Fibroblast of lung (primary cell): ENCODE measurements around the gene RBM7. TPM values are rescaled to one million over a fixed set of nuclear protein-coding genes. Genes with fewer than 3 reads are reported as not detected.
A peak's percentile ranks its signal among the peaks of the same experiment; 100 is the strongest.

Source experiments
- DNase-seq, 2 donors: peaks; one replicate each; pipeline versions ENCODE4 v3.0.0 to v3.0.0-alpha.2; 2010; ENCODE audit warnings: low read depth in 2 of 2
- H2AFZ ChIP-seq: 2 replicates; pipeline ENCODE4 v1.5.1; 2012; ENCODE audit warnings: low read length, control low read depth, inconsistent platforms
- H3K27ac ChIP-seq: 2 replicates; pipeline ENCODE4 v1.5.1; 2011; ENCODE audit warnings: low read length, control low read depth; ENCODE audit not compliant: insufficient read depth
- H3K27me3 ChIP-seq: 2 replicates; pipeline ENCODE4 v1.5.1; 2011; ENCODE audit warnings: mild to moderate bottlenecking, low read length; ENCODE audit not compliant: control insufficient read depth, insufficient read depth
- H3K36me3 ChIP-seq: 2 replicates; pipeline ENCODE4 v1.5.1; 2011; ENCODE audit warnings: low read length; ENCODE audit not compliant: control insufficient read depth, insufficient read depth
- H3K4me1 ChIP-seq: 2 replicates; pipeline ENCODE4 v1.5.1; 2011; ENCODE audit warnings: low read length; ENCODE audit not compliant: control insufficient read depth, insufficient read depth; ENCODE audit errors: extremely low read depth
- H3K4me2 ChIP-seq: 2 replicates; pipeline ENCODE4 v1.5.1; 2011; ENCODE audit warnings: low read length, control low read depth; ENCODE audit not compliant: insufficient read depth; ENCODE audit errors: extremely low read depth
- H3K4me3 ChIP-seq, 4 experiments: fragments of 200-600 bp in 1 of 4; sonication (generic) in 1 of 4; replicated peaks in 1 of 4; 2 replicates each; pipeline ENCODE4 v1.5.1; 2011 to 2016; ENCODE audit warnings: low read length in 4 of 4, low read depth in 3 of 4, mild to moderate bottlenecking in 3 of 4, control low read depth in 2 of 4, inconsistent platforms in 1 of 4, mixed read lengths in 1 of 4; ENCODE audit not compliant: insufficient read depth in 1 of 4; ENCODE audit errors: control extremely low read depth in 1 of 4
- H3K79me2 ChIP-seq: 2 replicates; pipeline ENCODE4 v1.5.1; 2012; ENCODE audit warnings: mild to moderate bottlenecking, low read length, inconsistent platforms; ENCODE audit not compliant: control insufficient read depth, insufficient read depth
- H3K9ac ChIP-seq: 2 replicates; pipeline ENCODE4 v1.5.1; 2011; ENCODE audit warnings: mild to moderate bottlenecking, low read length, control low read depth; ENCODE audit not compliant: insufficient read depth
- H3K9me3 ChIP-seq: 2 replicates; pipeline ENCODE4 v1.5.1; 2012; ENCODE audit warnings: low read depth, low read length; ENCODE audit not compliant: control insufficient read depth, insufficient read depth
- H4K20me1 ChIP-seq: 2 replicates; pipeline ENCODE4 v1.5.1; 2011; ENCODE audit warnings: low read length; ENCODE audit not compliant: control insufficient read depth, insufficient read depth; ENCODE audit errors: extremely low read depth
- EZH2 ChIP-seq: IDR thresholded peaks from 2 replicates; pipeline ENCODE4 v1.5.1; 2012; ENCODE audit warnings: low read length, control low read depth, mild to moderate bottlenecking; ENCODE audit errors: missing control alignments
- polyA plus RNA-seq, 2 donors: library from polyadenylated mRNA; depleted of rRNA in 1 of 2; stranded (reverse) in 1 of 2; unstranded in 1 of 2; fragments of >200 nt; gene quantifications; 2 replicates each; pipeline ENCODE4 v1.2.1, GENCODE V29; 2011 to 2012; ENCODE audit warnings: missing spikeins in 1 of 2
- total RNA-seq: library from RNA; depleted of rRNA; stranded (reverse); fragments of >200 nt; gene quantifications from 2 replicates; pipeline ENCODE4 v1.2.1, GENCODE V29; 2014
- TF ChIP-seq, protein P1 (sequence below), 2 donors: IDR thresholded peaks in 1 of 2; conservative IDR thresholded peaks in 1 of 2; 1 replicate in 1 of 2; 2 replicates in 1 of 2; pipeline ENCODE4 v1.5.1; 2011 to 2012; ENCODE audit warnings: low read length in 2 of 2, control low read depth in 1 of 2, inconsistent platforms in 1 of 2, low read depth in 1 of 2, mild to moderate bottlenecking in 1 of 2

The RBM7 gene
- total and polyA plus RNA-seq, 2 donors (not counting 1 experiment from before 2014, with no cell fraction given) = 46.5 to 81.1 TPM

DNA sequence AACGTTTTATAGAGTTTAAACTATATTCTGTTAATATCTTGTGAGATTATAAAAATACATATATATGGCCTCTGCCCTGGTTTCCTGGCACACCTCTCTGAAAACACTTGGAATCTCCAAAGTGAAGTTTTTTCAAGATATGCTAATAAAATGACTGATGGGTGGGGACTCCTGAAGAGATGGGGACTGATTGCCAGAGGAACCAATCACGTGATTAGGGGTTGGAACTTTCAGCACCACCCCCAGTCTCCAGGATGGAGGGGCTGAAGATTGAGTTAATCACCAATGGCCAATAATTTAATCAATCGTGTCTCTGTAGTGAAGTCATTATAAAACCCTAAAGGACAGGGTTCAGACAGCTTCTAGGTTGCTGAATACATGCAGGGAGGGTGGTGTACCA, 37.5 kb upstream of the RBM7 start:
- H3K9ac ChIP-seq = no peak overlapping the region
- no peak overlapping the region for H3K4me3 ChIP-seq
- peaks cover 28% of the 10 kb centered on the region for H3K4me1 ChIP-seq
- no peaks in the 10 kb centered on the region for H3K79me2 ChIP-seq
- H3K27ac ChIP-seq = no peak overlapping the region
- no peaks in the 10 kb centered on the region for H4K20me1 ChIP-seq
- TF ChIP-seq, protein P1, sequence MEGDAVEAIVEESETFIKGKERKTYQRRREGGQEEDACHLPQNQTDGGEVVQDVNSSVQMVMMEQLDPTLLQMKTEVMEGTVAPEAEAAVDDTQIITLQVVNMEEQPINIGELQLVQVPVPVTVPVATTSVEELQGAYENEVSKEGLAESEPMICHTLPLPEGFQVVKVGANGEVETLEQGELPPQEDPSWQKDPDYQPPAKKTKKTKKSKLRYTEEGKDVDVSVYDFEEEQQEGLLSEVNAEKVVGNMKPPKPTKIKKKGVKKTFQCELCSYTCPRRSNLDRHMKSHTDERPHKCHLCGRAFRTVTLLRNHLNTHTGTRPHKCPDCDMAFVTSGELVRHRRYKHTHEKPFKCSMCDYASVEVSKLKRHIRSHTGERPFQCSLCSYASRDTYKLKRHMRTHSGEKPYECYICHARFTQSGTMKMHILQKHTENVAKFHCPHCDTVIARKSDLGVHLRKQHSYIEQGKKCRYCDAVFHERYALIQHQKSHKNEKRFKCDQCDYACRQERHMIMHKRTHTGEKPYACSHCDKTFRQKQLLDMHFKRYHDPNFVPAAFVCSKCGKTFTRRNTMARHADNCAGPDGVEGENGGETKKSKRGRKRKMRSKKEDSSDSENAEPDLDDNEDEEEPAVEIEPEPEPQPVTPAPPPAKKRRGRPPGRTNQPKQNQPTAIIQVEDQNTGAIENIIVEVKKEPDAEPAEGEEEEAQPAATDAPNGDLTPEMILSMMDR (conservative IDR thresholded peaks at IDR 0.05 in 1 of 2, IDR thresholded peaks at IDR 0.05 in 1 of 2; ENCODE audit: low read depth in 1 of 2, low read length in 2 of 2) = no peak
- TF ChIP-seq EZH2 = no peak
- H2AFZ ChIP-seq = no peak overlapping the region
- no peaks in the 10 kb centered on the region for H3K9me3 ChIP-seq
- no peak overlapping the region for H3K4me2 ChIP-seq
- H3K27me3 ChIP-seq = no peaks in the 10 kb centered on the region
- no peaks in the 10 kb centered on the region for H3K36me3 ChIP-seq
- no peak for DNase-seq

DNA sequence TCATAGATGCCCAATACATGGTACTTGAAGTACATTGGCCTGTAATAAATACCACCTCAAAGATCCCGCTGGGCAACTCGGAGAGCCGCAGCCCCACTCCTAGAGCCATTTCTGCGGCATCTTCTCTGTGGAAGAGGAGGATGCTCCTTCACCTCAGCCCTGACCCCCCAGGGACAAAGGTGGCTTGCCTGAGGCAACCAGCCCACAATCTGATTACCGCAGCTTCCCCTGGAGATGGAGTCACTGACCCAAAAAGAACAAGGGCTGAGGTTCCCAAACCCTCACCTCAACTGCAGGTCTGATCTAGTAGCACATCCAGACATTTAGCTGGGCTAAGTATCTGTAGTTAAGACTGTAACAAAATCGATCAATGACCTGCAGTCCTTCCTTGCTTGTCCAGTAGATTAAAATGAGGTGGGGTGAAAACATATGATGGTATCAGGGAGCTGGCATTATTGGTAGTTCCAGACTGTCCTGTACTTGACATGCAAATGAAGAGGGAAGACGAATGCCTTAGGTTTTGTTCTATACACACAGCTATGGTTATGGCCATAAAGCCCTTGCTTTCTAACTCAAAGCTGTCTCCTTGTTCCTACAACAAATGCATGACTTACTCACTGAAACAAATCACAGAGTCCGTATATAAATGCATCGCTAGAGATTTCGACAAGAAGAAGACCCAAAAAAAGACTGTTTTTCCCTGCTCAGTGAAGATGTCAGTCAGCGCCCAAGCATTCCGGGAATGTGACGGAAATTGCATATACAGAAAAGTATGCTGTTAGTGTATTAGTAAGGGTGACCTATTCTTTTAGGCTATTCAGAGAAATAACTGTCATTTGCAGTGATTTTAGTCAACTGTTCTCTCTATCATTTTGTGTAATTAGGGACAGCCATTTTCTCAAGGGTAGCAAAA, 33.9 kb upstream of the RBM7 start:
- H3K36me3 ChIP-seq = no peaks in the 10 kb centered on the region
- no peak overlapping the region for H2AFZ ChIP-seq
- H3K4me1 ChIP-seq = peaks cover 20% of the 10 kb centered on the region
- no peaks in the 10 kb centered on the region for H4K20me1 ChIP-seq
- TF ChIP-seq EZH2 = no peak
- TF ChIP-seq, protein P1 (conservative IDR thresholded peaks at IDR 0.05 in 1 of 2, IDR thresholded peaks at IDR 0.05 in 1 of 2; ENCODE audit: low read depth in 1 of 2, low read length in 2 of 2) = no peak
- peak overlapping the region; percentile 18 for H3K4me2 ChIP-seq
- H3K27ac ChIP-seq = peak overlapping the region; percentile 94
- H3K79me2 ChIP-seq = no peaks in the 10 kb centered on the region
- peak; percentile 63 to 92 for DNase-seq
- no peak overlapping the region for H3K4me3 ChIP-seq
- no peak overlapping the region for H3K9ac ChIP-seq
- no peaks in the 10 kb centered on the region for H3K9me3 ChIP-seq
- no peaks in the 10 kb centered on the region for H3K27me3 ChIP-seq

DNA sequence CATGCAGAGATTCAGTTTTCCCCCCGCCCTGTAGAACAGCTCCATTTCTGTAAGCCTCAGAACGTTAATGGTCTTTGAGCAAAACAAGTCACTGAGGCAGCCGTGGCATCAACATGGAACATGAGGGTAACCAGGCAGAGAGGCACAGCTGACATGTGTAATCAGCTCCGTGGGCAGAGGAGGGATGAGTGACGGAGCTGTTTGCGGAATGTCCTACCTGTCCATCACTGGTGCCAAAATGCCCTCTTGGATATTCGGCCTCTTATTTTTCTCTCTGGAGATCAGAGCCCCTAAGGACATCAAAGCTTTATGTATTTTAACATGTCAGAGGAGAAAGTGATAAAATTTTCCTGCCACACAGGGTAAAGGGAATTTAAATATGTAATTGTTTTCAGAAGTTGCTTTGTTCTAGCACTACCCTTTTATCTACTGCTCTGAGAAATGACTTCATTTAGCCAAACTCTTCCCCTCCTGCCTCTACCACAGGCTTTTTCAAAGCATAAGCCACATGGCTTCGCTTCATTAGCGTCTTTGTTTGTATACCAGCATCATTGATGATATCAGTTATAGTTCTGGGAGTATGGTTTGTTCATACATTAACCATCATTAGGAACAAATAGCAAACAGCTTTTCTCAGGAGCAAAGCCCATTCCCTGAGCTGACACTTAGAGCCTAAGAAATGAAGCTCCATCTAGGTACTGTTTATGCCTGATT, 33.1 kb upstream of the RBM7 start:
- H3K9me3 ChIP-seq = no peaks in the 10 kb centered on the region
- H3K27me3 ChIP-seq = no peaks in the 10 kb centered on the region
- DNase-seq = peak in 1 of 2 donors; percentile 39
- no peak for TF ChIP-seq EZH2
- TF ChIP-seq, protein P1 (conservative IDR thresholded peaks at IDR 0.05 in 1 of 2, IDR thresholded peaks at IDR 0.05 in 1 of 2; ENCODE audit: low read depth in 1 of 2, low read length in 2 of 2) = no peak
- peak overlapping the region; percentile 11 for H3K4me2 ChIP-seq
- H4K20me1 ChIP-seq = no peaks in the 10 kb centered on the region
- H3K4me1 ChIP-seq = peaks cover 20% of the 10 kb centered on the region
- no peak overlapping the region for H3K4me3 ChIP-seq
- H2AFZ ChIP-seq = peak overlapping the region; percentile 60
- peak overlapping the region; percentile 38 for H3K9ac ChIP-seq
- H3K27ac ChIP-seq = peak overlapping the region; percentile 94
- no peaks in the 10 kb centered on the region for H3K79me2 ChIP-seq
- no peaks in the 10 kb centered on the region for H3K36me3 ChIP-seq
